Superior temporal gyrus (tissue), 1 donor: ENCODE measurements around the gene ACAA1.
"Not testable (repeated sequence)": the region's sequence is repeated elsewhere in the genome, so short reads cannot be mapped to it uniquely, and the experiment has no call there.

Experiments used
- DNase-seq: peaks from one replicate; pipeline ENCODE4 v3.0.0-alpha.2; 2016; ENCODE audit errors: extremely low spot score

Gene ACAA1

DNA sequence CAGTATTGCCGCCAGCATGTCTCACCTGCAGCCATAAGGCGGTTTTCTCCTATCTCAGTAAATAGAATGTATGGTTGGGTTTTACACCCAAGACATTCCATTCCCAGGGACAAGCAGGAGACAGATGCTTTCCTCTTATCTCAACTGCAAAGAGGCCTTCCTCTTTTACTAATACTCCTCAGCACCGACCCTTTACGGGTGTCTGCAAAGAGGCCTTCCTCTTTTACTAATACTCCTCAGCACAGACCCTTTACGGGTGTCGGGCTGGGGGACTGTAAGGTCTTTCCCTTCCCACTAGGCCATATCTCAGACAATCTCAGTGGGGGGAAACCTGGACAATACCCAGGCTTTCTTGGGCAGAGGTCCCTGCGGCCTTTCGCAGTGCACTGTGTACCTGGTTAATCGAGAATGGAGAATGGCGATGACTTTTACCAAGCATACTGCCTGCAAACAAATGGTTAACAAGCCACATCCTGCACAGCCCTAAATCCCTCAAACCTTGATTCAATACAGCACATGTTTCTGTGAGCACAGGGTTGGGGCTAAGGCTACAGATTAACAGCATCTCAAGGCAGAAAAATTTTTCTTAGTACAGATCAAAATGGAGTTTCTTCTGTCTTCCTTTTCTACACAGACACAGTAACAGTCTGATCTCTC is 1.2 kb downstream of the ACAA1 start:
- not testable (repeated sequence) for DNase-seq

DNA sequence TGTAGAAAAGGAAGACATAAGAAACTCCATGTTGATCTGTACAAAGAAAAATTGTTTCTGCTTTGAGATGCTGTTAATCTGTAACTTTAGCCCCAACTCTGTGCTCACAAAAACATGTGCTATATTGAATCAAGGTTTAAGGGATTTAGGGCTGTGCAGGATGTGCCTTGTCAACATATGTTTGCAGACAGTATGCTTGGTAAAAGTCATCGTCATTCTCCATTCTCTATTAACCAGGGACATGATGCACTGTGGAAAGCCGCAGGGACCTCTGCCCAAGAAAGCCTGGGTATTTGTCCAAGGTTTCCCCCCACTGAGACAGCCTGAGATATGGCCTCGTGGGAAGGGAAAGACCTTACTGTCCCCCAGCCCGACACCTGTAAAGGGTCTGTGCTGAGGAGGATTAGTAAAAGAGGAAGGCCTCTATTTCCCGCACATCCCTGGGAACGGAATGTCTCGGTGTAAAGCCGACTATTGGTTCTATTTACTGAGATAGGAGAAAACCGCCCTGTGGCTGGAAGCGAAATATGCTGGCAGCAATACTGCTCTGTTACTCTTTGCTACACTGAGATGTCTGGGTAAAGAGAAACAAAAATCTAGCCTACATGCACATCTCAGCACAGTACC is 2.3 kb downstream of the ACAA1 start:
- DNase-seq = not testable (repeated sequence)

DNA sequence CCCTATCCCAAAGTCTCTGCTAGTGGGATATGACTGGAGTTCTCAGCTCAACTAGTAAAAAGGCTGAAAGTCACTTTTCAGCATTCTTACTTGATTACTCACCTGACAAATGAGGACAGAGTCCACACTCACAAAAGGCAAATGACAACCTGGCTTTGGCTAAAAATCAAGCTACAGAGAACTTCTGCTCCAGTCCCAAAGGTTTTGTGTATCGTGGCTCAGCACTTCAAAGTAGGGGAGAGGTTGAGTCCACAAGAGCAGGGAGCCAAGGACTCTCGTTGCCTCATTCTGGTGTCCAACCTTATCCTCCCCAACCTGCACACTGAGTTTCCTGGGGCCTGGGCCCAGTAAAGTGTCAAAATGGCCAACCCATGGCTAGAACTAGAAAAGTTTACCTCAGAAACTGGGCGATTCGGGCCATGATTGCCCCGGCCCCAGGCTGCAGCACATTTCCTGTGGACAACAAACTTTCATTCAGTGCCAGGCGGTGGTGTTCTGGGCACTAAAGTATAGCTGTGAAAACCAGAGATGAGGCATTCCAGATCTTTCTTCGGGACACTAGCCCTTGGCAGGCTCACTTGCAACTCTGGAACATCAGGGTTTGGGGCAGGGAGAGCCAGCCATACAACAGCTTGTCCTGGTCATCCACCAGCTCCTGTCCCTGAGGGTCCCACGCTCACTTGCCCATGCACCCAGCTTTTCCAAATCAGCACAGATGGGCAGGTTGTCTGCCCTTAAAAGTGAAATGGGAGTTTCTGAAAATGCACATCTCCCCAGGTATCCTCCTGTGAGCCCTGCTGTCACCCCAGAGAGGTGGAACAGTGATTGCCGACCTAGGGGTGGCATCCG is 3.1 kb downstream of the ACAA1 start:
- DNase-seq = no peak

DNA sequence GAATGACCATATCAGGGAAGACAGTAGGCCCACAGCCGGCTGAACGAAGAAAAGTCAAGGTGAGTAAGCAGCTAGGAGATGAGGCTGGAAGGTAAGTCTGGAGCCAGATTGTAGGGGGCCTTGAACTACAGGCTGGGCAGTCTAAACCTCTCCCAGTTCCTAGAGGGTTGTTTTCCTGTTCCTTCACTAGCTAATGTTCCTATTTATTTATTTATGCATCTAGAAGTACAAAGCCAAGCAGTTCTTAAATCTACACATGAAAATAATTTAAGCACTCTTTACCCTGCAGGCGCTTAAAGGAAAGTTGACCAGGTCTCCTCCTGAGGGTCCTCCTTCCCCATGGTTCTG is 3.7 kb downstream of the ACAA1 start:
- no peak for DNase-seq

DNA sequence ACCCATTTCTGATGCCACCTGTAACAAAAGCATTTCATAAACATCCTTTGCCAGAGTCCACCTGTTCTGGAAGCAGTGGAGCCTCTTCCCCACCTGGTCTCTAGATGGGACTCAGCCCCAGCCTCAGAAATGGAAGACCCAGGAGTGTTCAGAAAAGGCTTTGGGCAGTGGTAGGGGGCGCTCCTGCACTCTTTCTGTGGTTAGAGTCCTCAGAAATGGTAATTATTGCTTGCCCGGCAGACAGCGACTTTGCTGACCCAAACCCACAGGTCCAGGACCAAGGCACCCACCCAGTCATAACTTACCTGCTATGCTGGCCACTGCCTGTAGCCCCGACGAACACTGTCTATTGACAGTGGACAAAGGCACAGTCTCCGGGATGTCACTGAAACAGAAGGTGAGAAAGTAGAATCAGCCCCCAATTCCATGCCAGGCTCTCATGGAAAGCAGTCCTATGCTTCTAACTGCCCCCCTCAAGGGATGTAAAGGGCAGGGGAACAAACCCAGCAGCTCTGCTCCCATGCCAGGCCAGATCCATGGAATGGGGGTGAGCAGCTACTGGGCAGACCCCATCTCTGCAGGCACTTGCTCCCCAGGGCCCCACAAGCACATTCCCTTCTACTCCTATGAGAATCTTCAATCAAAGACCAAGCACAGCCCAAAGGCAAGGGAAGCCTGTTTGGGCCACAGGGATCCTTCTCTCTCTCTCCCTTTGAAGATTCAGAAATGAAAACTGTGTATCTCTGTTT is 5.1 kb downstream of the ACAA1 start:
- DNase-seq = no peak

DNA sequence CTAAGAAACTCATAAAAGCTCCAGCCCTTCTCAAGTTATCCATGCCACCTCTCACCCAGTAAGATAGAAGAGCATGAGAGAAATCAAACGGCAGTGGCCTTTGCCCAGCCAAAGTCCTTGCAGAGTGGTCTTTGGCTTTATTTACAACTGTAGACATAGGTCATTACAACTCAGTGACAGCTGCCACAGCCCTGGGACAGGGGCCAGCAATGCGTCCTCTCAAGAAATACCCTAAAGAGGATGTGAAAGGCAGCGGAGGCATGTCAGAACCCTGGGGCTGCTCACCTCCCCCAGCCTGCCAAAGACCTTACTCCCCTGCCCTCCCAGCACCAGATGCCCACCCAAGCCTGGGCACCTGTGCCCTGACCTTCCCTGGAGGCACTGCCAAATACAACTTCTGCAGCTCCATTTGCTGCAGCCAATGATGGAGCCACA is 6.3 kb downstream of the ACAA1 start:
- no peak for DNase-seq

DNA sequence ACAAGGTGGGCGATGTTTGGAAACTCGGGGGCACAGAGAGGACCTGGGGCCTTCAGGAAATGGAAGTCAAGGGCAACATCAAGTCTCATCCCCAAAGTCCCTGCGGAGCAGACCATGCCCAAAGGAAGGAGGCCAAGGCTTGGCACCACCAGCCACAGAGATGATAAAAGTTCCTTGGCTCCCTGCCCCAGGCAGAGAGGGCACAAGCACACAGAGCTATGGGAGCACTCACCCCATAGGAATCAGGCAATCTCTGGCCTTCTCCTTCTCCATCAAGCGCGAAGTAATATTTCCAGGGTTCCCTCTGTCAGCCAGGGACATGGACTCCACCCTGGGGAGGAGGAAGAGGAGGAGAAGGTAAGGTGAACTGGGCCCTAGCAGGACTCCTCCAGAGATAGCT is 7.9 kb downstream of the ACAA1 start:
- no peak for DNase-seq

DNA sequence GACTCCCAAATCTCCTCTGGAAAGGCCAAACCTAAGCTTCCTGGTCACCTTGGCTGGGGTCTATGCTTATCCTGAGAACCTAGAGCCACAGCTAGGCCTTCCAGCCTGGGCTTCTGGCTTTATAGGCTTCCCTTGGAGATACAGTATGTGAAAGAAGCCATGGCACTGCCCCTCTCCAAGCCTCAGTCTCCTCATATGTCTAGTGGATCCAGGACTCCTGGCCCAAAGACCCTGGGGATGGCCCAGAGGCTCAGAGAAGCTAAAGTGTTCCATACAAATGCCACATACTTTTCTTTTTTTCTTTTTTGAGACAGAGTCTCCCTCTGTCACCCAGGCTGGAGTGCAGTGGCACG is 8.6 kb downstream of the ACAA1 start:
- no peak for DNase-seq

DNA sequence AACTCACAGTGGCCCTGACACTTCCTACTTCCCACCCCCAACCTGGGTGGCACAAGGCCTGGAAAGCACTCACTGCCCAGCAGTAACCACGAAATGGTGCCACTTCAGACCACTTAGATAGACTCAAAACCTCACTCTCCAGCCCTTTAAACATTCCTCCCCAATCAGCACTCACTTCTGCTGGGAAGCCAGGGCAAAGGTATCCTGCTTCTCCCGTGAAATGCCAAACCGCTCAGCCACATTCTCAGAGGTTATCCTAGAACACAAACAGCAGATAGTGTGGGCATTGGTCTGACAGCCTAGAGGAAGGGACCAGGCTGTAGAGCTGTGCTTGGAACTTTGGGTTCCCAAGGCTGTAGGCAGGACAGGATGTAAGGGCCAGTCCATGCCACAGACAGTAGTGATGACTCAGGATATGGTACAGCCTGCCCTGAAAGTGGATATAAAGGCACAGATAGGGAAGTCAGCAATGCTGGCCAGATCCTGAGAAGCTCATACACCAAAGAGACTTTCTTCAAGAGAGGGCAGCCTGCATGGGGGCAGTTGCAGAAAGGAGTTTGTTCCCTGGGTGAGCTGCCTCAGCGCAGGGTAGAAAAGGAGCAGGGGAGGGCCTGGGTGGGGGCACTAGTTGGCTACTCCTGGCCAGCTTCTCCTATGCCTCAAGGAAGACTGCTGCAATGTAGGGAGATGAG is 9.2 kb downstream of the ACAA1 start:
- DNase-seq = no peak

DNA sequence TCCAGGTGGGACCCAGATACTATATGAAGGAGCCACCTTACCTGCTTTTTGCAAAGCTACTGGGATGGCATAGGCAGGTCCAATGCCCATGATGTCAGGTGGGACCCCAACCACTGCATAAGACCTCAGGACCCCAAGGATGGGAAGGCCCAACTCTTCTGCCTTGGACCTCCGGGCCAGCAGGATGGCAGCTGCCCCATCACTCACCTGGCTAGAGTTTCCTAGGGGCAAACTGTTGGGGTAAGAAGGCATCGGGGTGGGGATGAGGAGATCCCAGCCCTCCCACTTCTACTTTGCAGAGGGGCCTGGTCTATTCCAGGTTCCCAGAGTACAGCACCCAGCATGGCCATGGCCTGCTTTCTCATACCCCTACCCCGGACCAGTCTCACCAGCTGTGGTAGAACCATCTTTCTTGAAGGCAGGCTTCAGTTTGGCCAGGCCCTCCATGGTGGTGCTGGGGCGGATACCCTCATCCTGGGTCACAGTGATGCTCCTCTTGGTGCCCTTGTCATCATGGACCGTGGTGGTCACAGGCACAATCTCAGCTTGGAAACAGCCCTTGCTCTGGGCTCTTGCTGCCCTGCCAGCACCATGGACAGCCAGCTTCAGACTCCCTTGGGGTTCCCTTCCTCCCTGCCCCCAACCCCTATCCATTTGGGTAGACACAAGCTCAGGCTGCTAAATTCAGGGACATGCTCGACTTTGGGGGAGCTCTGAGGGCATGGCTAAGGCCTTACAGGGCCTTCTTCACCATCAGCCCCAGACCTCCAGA is 10.6 kb downstream of the ACAA1 start:
- DNase-seq = no peak

DNA sequence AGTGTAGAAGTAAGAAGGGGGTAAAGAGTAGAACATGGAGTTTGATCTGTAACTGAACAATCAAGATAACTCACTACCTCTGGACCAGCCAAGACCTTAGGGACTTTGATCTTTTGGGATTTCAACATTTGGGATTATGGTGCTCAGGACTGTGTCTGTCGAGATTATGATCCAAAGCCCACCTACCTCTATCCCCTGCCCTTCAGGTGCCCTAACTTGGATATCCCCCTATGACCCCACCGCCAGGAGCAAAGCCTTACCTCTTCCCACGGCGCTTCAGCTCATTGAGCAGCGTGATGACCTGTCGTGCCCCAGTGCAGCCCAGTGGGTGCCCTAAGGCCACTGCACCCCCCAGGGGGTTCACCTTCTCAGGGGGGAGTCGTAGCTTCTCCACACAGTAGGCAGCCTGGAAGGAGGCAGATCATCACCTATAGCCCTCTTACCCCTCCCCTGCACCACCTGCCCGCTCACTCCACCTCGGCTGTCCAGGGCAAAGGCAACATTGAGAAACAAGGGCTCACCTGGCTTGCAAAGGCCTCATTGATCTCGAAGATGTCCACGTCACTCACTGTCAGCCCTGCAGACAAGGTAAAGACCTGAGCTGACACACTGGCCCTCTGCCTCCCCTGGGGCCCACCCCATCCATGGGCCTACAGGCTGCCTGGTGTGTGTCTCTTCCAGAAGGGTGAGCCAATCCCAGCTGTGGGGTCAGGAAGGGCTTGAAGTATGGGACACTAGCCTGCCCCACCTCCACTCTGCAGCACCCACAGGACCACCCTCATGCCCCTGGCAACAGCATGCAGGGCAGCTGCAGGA is 11.4 kb downstream of the ACAA1 start:
- no peak for DNase-seq

DNA sequence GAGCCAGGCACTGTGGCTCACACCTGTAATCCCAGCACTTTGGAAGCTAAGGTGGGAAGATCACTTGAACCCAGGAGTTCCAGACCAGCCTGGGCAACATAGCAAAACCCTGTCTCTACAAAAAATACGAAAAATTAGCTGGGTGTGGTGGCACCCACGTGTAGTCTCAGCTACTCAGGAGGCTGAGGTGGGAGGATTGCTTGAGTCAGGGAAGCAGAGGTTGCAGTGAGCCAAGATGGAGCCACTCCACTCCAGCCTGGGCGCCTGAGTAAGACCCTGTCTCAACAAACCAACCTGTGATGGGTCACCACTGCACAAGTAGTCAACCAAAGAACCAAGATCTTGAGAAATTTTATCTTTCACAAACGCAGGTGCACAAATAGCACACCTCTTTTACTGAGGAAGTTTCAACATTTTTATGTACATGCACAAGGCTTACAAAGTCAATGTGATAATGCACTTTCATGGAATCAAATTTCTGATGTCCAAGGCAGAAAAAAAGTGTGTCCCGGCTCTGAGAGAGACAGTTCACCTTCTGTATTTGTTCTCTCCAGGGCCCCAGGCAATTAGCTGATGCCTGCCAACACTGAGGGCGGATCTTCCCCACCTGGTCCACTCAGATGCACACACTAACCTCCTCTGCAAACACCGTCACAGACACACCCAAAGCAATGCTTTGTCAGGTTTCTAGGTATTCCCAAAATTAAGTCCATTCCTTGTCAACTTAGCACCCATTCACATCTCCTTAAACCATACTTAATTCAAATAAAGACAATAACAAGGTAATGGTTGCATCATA is 12.4 kb downstream of the ACAA1 start:
- DNase-seq = no peak

DNA sequence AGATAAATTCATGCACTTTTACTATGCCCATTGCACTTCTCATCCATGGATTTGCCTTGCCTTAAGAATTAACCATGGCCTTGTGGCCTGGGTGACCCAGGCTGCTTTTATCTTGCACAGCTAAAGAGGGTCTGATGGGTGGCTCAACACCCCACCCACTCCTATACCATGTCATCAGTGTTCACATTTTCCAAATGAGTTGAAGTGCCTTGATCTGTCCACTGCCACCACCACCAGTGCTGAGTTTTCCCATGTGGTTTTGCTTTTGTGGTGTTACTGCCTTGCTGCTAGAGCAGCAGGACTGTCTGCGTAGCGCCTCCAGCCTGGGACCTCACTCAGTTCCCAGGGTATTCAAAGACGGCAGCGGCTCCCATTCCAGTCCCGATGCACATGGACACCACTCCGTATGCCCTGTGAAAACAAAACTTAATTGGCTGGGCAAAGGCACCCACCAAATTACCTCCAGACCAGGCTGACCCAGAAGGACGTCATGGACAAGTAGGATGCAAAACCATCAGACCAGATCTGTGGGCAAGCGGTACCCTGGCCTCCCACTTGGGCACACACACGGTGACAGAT is 14.1 kb downstream of the ACAA1 start:
- no peak for DNase-seq

DNA sequence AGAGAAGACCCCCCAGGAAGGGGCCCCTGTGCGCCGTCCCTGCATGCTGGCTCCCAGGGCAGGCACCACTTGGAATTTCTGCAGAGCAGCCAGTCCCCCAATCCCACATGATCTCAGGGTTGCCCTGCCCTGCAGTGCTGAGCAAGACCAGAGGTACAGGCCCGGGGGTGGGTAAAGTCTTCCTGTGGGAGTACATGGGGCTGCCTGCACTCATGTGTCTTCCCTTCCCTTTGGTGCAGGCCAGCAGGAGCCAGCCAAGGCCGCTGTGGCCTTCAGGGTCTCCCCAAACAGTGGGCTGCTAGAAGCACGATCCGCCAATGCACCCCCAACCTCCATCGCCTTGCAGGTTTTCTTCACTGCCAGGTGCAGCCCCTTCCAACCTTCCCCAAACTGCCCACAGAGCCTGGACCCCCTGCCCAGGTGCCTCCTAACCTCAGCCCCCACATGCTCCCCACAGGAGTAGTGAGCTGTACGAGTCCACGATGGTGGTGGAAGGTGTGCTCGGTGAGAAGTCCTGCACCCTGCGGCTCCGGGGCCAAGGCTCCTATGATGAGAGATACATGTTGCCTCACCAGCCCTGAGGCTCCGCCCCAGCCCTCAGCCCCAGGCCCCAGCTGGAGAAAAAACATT is 15.0 kb downstream of the ACAA1 start:
- no peak for DNase-seq

DNA sequence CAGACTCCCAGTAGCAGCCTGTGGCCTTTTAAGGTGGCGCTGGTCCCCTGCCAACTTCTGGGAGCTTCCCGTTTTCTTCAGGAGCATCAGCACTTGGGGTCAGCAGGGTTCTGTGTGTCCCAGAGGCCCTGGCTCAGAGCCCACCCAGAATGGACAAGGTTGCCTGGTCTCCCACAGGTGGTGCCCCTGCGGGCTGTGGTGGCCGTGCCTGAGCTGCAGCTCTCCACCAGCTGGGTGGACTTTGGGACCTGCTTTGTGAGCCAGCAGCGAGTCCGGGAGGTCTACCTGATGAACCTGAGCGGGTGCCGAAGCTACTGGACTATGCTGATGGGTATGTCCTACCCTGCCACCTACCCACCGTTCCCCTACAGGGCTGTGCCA is 15.5 kb downstream of the ACAA1 start:
- no peak for DNase-seq

DNA sequence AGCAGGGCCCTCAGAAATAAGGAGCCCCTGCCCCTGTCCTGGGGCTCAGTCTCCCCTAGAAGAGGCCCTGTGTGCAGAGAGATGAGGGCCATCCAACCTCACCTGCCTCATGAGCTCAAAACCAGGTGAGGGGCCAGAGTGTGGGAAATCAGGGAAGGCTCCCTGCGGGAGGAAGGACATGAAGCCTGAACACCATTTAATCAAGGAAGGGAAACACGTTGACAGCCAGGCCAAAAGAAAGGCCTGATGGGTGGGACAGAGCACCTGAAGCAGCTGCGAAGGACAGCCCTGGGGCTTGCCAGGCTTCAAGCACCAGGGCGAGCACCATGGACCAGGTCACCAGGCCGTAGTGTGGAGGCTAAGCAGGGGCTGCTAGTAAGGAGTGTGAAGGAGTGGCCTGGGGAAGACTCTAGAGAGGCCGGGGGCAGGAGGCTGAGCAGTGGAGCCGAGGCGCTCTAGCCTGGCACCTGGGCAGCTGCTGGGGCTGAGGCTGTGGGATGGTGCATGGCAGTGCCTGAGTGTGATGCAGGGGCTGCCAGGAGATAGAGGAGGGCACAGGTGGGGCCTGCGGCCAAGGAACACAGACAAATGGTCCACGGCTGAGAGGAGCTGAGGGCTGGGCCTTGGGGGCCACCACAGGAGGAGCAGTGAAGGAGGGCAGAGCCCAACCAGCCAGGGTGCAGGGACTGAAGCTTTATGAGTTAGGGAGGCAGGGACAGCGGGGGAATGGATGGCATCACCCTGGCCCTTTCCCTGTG is 16.1 kb downstream of the ACAA1 start:
- no peak for DNase-seq

DNA sequence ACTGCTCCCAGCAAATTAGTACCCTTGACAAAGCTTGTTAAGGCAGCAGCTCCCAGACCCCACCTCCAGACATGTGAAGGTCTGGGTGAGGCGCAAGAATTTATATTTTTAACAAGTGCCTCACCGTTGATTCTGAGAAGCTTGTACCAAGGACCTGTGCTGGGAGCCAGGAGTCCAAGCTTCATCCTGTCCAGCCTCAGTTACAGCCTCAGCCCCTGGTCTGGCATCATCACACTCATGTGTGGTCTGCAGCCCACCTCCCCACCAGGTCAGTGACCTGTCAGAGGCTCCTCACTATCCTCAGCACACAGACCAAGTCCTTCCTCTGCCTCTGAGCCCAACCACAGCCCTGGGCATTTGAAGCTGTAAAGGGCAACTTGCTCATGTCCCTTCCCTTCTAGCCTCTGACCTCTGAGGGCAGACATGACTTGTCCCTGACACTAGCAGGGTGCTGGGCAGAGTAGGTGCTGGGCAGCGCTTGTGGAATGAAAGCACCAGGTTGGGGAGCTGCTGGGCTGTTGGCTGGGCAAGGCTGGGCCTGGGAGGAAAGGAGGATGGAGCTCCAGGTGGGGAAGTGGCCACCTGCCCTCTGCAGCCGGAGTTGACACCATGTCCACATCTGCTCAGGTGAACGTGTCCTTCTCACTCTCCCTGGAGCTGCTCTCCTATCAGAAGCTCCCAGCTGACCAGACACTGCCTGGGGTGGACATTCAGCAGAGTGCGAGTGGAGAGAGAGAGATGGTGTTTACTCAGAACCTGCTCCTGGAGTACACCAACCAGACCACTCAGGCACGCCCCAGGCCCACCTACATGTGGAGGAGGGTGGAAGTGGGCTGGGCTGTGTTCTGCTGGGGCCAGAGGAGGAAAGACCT is 16.9 kb downstream of the ACAA1 start:
- no peak for DNase-seq
